ENCODE results near the gene TENM4.

DNA sequence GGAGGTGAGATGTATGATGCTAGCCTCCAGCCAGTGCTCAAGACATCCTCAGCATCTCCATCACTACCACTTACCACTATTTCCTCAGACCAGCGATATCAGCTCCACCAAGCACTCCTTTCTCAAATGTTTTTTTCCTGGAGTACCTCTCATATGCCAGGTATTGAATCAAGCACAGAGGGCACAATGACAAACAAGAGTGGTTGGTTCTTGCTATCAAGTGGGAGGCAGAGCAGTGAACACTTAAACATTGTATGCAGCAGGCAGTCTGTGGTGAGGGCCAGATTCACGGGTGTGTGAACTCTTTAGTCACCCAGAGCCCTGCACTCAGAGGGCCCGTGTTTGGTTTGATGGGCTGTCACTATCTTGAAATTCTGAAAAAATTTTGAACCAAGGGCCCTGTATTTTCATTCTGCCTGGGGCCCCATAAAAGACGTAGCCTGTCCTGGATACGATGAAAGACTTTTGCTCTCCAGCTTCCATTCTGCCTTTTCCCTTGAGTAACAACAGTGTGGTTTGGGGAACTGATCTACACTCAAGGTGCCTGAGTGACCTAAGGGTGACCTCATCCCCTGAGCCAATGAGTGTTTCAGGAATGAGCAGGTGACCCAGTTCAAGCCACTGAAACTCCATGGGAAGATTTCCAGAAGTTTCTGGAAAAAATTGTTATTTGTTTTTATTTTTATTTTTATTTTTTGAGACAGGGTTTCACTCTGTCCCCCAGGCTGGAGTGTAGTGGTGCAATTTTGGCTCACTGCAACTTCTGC lies 517.8 kb downstream of the TENM4 start:
- TF ChIP-seq, protein P1, sequence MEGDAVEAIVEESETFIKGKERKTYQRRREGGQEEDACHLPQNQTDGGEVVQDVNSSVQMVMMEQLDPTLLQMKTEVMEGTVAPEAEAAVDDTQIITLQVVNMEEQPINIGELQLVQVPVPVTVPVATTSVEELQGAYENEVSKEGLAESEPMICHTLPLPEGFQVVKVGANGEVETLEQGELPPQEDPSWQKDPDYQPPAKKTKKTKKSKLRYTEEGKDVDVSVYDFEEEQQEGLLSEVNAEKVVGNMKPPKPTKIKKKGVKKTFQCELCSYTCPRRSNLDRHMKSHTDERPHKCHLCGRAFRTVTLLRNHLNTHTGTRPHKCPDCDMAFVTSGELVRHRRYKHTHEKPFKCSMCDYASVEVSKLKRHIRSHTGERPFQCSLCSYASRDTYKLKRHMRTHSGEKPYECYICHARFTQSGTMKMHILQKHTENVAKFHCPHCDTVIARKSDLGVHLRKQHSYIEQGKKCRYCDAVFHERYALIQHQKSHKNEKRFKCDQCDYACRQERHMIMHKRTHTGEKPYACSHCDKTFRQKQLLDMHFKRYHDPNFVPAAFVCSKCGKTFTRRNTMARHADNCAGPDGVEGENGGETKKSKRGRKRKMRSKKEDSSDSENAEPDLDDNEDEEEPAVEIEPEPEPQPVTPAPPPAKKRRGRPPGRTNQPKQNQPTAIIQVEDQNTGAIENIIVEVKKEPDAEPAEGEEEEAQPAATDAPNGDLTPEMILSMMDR (IDR thresholded peaks at IDR 0.05), result no peak
- TF ChIP-seq POLR2A (IDR thresholded peaks at IDR 0.05), result no peak
- TF ChIP-seq POLR2AphosphoS5 (IDR thresholded peaks at IDR 0.05), result no peak
